H1 (cell line): Measurements from ENCODE around the gene WEE1. TPM values are rescaled to one million over a fixed set of nuclear protein-coding genes. Genes with fewer than 3 reads are reported as not detected.

ENCODE experiments used
- CTCF ChIA-PET: fragments of 300-600 bp; sonication (Branson Sonifier 250); formaldehyde crosslinking; loops from one replicate; lab custom pipeline; 2021; ENCODE audit not compliant: partially characterized antibody; lab: Charles Lee
- POLR2A ChIA-PET: fragments of 300-600 bp; sonication (Branson Sonifier 250); formaldehyde crosslinking; loops from one replicate; lab custom pipeline; 2021; ENCODE audit warnings: inconsistent platforms; ENCODE audit not compliant: partially characterized antibody; lab: Charles Lee
- DNase-seq, 2 experiments: peaks; one replicate each; pipeline versions ENCODE4 v3.0.0 to v3.0.0-alpha.2; 2010 to 2022; ENCODE audit warnings: low spot score in 2 of 2, low read depth in 1 of 2, mixed read lengths in 1 of 2
- FAIRE-seq: peaks from 2 replicates; lab custom pipeline; 2011; peaks lifted over from hg19 to GRCh38; lab: Jason Lieb, UNC
- H2AFZ ChIP-seq: 2 replicates; pipeline ENCODE4 v1.8.1; 2012; ENCODE audit warnings: low read length, inconsistent platforms
- H2AK5ac ChIP-seq: 2 replicates; pipeline ENCODE4 v1.6.1; 2013; ENCODE audit warnings: low read depth, low read length
- H2BK120ac ChIP-seq: replicated peaks from 2 replicates; pipeline ENCODE3; 2013; ENCODE audit warnings: low read depth, low read length, inconsistent platforms
- H2BK12ac ChIP-seq: 2 replicates; pipeline ENCODE4 v1.6.1; 2013; ENCODE audit warnings: low read depth, low read length
- H2BK15ac ChIP-seq: 2 replicates; pipeline ENCODE4 v1.6.1; 2013; ENCODE audit warnings: low read length
- H2BK20ac ChIP-seq: 2 replicates; pipeline ENCODE4 v1.6.1; 2013; ENCODE audit warnings: low read length
- H2BK5ac ChIP-seq: 2 replicates; pipeline ENCODE4 v1.6.1; 2013; ENCODE audit warnings: low read depth, low read length
- H3K14ac ChIP-seq: 2 replicates; pipeline ENCODE4 v1.6.1; 2013; ENCODE audit warnings: inconsistent platforms; ENCODE audit not compliant: insufficient read length
- H3K18ac ChIP-seq: 2 replicates; pipeline ENCODE4 v1.6.1; 2013; ENCODE audit warnings: low read length; ENCODE audit errors: extremely low read depth
- H3K23ac ChIP-seq: 2 replicates; pipeline ENCODE4 v1.6.1; 2013; ENCODE audit warnings: inconsistent platforms; ENCODE audit not compliant: insufficient read length
- H3K23me2 ChIP-seq: 2 replicates; pipeline ENCODE4 v1.6.1; 2013; ENCODE audit warnings: low read depth, low read length
- H3K27ac ChIP-seq: 2 replicates; pipeline ENCODE4 v1.6.1; 2011; ENCODE audit warnings: low read depth, low read length, inconsistent platforms
- H3K27me3 ChIP-seq, 4 experiments: replicated peaks in 1 of 4; 1 replicate in 1 of 4; 2 replicates in 3 of 4; pipeline versions ENCODE4 v1.6.1 to v1.8.1; 2011 to 2013; ENCODE audit warnings: low read length in 3 of 4, mild to moderate bottlenecking in 3 of 4, inconsistent platforms in 2 of 4, mixed read lengths in 2 of 4, moderate library complexity in 1 of 4; ENCODE audit not compliant: control insufficient read depth in 3 of 4, insufficient read depth in 3 of 4; ENCODE audit errors: extremely low read depth in 1 of 4
- H3K36me3 ChIP-seq, 4 experiments: 2 replicates each; pipeline versions ENCODE4 v1.6.1 to v1.8.1; 2011 to 2013; ENCODE audit warnings: mild to moderate bottlenecking in 4 of 4, low read length in 3 of 4, moderate library complexity in 2 of 4, control low read depth in 1 of 4, inconsistent platforms in 1 of 4; ENCODE audit not compliant: insufficient read depth in 4 of 4, control insufficient read depth in 2 of 4
- H3K4ac ChIP-seq: replicated peaks from 2 replicates; pipeline ENCODE3; 2013; ENCODE audit warnings: low read length, low read depth, mixed read lengths, inconsistent platforms; ENCODE audit not compliant: insufficient read length
- H3K4me1 ChIP-seq, 4 experiments: replicated peaks in 1 of 4; 1 replicate in 1 of 4; 2 replicates in 3 of 4; pipeline versions ENCODE4 v1.6.1 to v1.8.1; 2011 to 2013; ENCODE audit warnings: low read length in 3 of 4, inconsistent platforms in 2 of 4, mixed read lengths in 1 of 4; ENCODE audit not compliant: insufficient read depth in 4 of 4, control insufficient read depth in 3 of 4
- H3K4me2 ChIP-seq, 2 experiments: 2 replicates each; pipeline versions ENCODE4 v1.6.1 to v1.8.1; 2011 to 2013; ENCODE audit warnings: low read depth in 2 of 2, low read length in 2 of 2, control low read depth in 1 of 2, inconsistent platforms in 1 of 2, mild to moderate bottlenecking in 1 of 2; ENCODE audit not compliant: insufficient read depth in 1 of 2
- H3K4me3 ChIP-seq, 4 experiments: fragments of 200-600, 300-600 bp in 1 of 4; sonication (generic), shearing (Covaris generic), sonication (Bioruptor Twin) in 1 of 4; 2 replicates each; pipeline versions ENCODE4 v1.5.1 to v1.8.1; 2011 to 2016; ENCODE audit warnings: low read length in 4 of 4, low read depth in 3 of 4, control low read depth in 2 of 4, inconsistent platforms in 2 of 4, mild to moderate bottlenecking in 2 of 4, mixed read lengths in 1 of 4, moderate library complexity in 1 of 4; ENCODE audit not compliant: insufficient read depth in 2 of 4; ENCODE audit errors: extremely low read depth in 1 of 4
- H3K56ac ChIP-seq: replicated peaks from 2 replicates; pipeline ENCODE3; 2013; ENCODE audit warnings: low read depth, mild to moderate bottlenecking, mixed read lengths, low read length, inconsistent platforms; ENCODE audit not compliant: insufficient read length
- H3K79me1 ChIP-seq: 2 replicates; pipeline ENCODE4 v1.6.1; 2013; ENCODE audit warnings: low read depth, low read length, control low read depth
- H3K79me2 ChIP-seq, 2 experiments: 2 replicates each; pipeline versions ENCODE4 v1.6.1 to v1.8.1; 2012 to 2013; ENCODE audit warnings: low read length in 2 of 2, mild to moderate bottlenecking in 2 of 2, inconsistent platforms in 1 of 2; ENCODE audit not compliant: insufficient read depth in 2 of 2, control insufficient read depth in 1 of 2
- H3K9ac ChIP-seq, 4 experiments: replicated peaks in 1 of 4; 1 replicate in 1 of 4; 2 replicates in 3 of 4; pipeline versions ENCODE4 v1.6.1 to v1.8.1; 2011 to 2013; ENCODE audit warnings: low read depth in 3 of 4, low read length in 3 of 4, control low read depth in 2 of 4, mild to moderate bottlenecking in 2 of 4, moderate library complexity in 2 of 4, inconsistent platforms in 1 of 4; ENCODE audit errors: extremely low read depth in 1 of 4
- H3K9me3 ChIP-seq, 2 experiments: 2 replicates each; pipeline versions ENCODE4 v1.6.1 to v1.8.1; 2012 to 2013; ENCODE audit warnings: mild to moderate bottlenecking in 2 of 2, moderate library complexity in 2 of 2, control low read depth in 1 of 2, inconsistent platforms in 1 of 2, low read depth in 1 of 2, low read length in 1 of 2, mixed read lengths in 1 of 2; ENCODE audit not compliant: insufficient read depth in 2 of 2
- H4K20me1 ChIP-seq, 2 experiments: replicated peaks in 1 of 2; 2 replicates each; pipeline versions ENCODE3 to v1.8.1; 2011 to 2013; ENCODE audit warnings: inconsistent platforms in 2 of 2, low read length in 2 of 2, mild to moderate bottlenecking in 1 of 2; ENCODE audit not compliant: insufficient read depth in 2 of 2, control insufficient read depth in 1 of 2
- H4K5ac ChIP-seq: 2 replicates; pipeline ENCODE4 v1.6.1; 2013; ENCODE audit warnings: low read length, low read depth, mixed read lengths, inconsistent platforms; ENCODE audit not compliant: insufficient read length
- H4K8ac ChIP-seq: 2 replicates; pipeline ENCODE4 v1.8.0; 2013; ENCODE audit warnings: mild to moderate bottlenecking, moderate library complexity, low read length, inconsistent platforms; ENCODE audit not compliant: insufficient read depth; ENCODE audit errors: extremely low read depth
- H4K91ac ChIP-seq: replicated peaks from 2 replicates; pipeline ENCODE3; 2013; ENCODE audit warnings: low read length, mixed read lengths, inconsistent platforms; ENCODE audit not compliant: insufficient read length
- CHD7 ChIP-seq: fragments of 300-600 bp; sonication (generic); IDR thresholded peaks from 2 replicates; pipeline ENCODE4 v1.7.1; 2012; ENCODE audit warnings: low read length, moderate library complexity, mild to moderate bottlenecking, inconsistent platforms; ENCODE audit not compliant: insufficient replicate concordance
- polyA plus RNA-seq, 7 experiments: library from polyadenylated mRNA; depleted of rRNA in 3 of 7; stranded (reverse) in 5 of 7; unstranded in 2 of 7; fragments of >200 nt in 5 of 7; fragments of 200-250 nt in 2 of 7; gene quantifications; 1 replicate in 5 of 7; 2 replicates in 1 of 7; 4 replicates in 1 of 7; pipeline versions ENCODE4 v1.2.1 to v1.2.3, GENCODE V29; 2011 to 2013; ENCODE audit warnings: missing spikeins in 2 of 7, mixed read lengths in 2 of 7
- total RNA-seq: library from RNA; stranded (reverse); fragmentation: NEBNext Ultra II Directional; extraction: Animal tissue kit (Norgen Biotek cat#: 25700); gene quantifications from 2 replicates; pipeline ENCODE4 v1.2.1, GENCODE V29; 2021

The WEE1 gene
- total and polyA plus RNA-seq, 2 of the 8 experiments (the other 6 are each of a cell fraction or from before 2014, with no cell fraction given), result 40.8 to 120 TPM

GRCh38 chr11:9562716-9563115 lies 10.8 kb upstream of the WEE1 start:
- Histone ChIP-seq H3K27me3 (no peaks in the 10 kb centered on the region; a peak in 2 of 7 replicates), H3K36me3 (no peaks in the 10 kb centered on the region), H3K14ac (no peak overlapping the region), H3K4ac (no peak overlapping the region), H3K79me2 (no peaks in the 10 kb centered on the region), H4K5ac (no peak overlapping the region), H3K56ac (no peak overlapping the region), H3K27ac (no peak overlapping the region), H3K9ac (no peak overlapping the region), H2BK120ac (no peak overlapping the region), H2BK5ac (no peak overlapping the region), H4K20me1 (no peaks in the 10 kb centered on the region), H4K8ac (no peak overlapping the region), H3K79me1 (no peaks in the 10 kb centered on the region), H3K4me3 (no peak overlapping the region), H3K4me2 (no peak overlapping the region), H2BK20ac (no peak overlapping the region), H3K4me1 (peaks cover 0 to 8% (median 4%) of the 10 kb centered on the region in 4 experiments; a peak in 4 of 7 replicates), H3K23me2 (no peaks in the 10 kb centered on the region), H4K91ac (no peak overlapping the region), H2BK12ac (no peak overlapping the region), H2AFZ (no peak overlapping the region), H3K9me3 (no peaks in the 10 kb centered on the region), H3K18ac (no peak overlapping the region), H2BK15ac (no peak overlapping the region), H3K23ac (no peak overlapping the region), H2AK5ac (no peak overlapping the region)
- POLR2A ChIA-PET, result interaction anchor here (1.2 kb wide), 2 partner anchors 10 kb away, joined by 3 read pairs; partner anchors contain the start of gene WEE1
- no peak for FAIRE-seq
- no peak for DNase-seq
- CTCF ChIA-PET, result interaction anchor here (0.6 to 4.8 kb wide), 4 partner anchors 12 to 45 kb away, joined by 3 to 26 read pairs (median 3); no protein-coding TSS in a partner anchor
- no peak for TF ChIP-seq CHD7
